Glomerular endothelial cell (primary cell): Measurements from ENCODE around the gene HMCES. TPM values are rescaled to one million over a fixed set of nuclear protein-coding genes. Genes with fewer than 3 reads are reported as not detected.

Experiments used
- DNase-seq: peaks from one replicate; pipeline ENCODE4 v3.0.0-alpha.2; 2011; ENCODE audit warnings: low read depth, low spot score; ENCODE audit errors: extremely low read depth
- total RNA-seq: library from RNA; depleted of rRNA; stranded (reverse); fragments of >200 nt; gene quantifications from 2 replicates; pipeline ENCODE4 v1.2.3, GENCODE V29; 2015

The HMCES gene
- 19.9 and 30.0 TPM in 2 replicates for total RNA-seq

DNA sequence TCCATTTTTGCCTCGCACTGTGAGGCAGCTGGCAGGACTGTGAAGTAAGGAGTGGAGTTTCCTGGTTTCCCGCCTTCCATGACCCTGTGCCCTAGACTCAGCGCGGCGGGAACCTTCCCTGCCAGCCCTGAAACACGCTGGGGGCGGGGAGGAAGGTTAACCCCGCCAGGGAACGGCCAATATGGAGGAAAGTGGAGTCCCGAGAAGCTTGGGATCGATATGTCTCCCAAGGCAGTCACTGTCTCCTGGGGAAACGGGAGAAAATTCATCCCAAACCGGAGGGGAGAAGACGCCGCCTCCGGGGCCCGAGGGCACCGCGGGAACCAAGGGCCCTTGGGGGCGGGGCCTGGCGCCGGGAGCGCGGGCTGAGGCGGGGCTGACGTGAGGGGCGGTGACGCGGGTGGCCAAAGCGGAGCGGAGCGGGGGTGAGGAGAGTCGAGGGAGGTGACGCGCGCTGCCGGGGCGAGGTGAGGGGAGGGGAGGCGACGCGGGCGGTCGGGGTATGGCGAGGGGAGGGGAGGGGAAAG is at the start of gene HMCES:
TSS of gene HMCES (plus strand) at position 432 of the 527 bp plus-strand sequence. CDS start 863 bp downstream, outside the sequence.
- peak; percentile 12 for DNase-seq

DNA sequence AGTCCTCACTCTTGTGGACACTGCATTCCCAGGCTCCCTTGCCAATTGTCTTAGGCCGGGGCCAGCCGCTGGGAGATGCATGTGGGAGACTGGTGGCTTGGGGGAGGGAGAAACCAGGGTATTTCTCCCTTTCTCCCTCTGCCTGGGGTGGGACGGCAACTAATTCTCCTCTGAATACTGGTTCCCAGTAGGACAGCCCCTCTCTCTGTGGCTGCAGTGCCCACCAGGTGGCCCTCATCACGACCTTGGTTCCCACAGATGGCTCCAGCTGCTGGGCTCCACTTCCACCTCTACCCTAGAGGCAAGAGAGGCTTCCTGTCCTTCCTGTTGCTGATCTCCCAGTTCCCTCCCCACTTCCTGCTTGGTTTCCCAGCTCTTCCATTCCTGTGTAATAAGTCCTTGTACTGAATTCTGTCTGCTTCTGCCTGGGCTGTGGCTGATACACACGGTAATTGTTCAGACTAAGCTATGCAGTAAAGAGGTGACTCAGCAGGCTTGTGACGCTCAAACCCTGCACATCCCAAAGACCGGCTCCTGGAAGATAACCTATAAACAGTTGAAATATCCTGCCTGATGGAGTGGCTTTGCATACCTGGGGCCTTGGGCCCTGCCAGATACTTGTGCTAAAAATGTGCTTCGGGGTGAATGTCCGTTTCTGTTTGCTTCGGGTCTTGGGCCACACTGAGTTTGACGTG is 49.6 kb upstream of the HMCES start:
- DNase-seq, result peak; percentile 12

DNA sequence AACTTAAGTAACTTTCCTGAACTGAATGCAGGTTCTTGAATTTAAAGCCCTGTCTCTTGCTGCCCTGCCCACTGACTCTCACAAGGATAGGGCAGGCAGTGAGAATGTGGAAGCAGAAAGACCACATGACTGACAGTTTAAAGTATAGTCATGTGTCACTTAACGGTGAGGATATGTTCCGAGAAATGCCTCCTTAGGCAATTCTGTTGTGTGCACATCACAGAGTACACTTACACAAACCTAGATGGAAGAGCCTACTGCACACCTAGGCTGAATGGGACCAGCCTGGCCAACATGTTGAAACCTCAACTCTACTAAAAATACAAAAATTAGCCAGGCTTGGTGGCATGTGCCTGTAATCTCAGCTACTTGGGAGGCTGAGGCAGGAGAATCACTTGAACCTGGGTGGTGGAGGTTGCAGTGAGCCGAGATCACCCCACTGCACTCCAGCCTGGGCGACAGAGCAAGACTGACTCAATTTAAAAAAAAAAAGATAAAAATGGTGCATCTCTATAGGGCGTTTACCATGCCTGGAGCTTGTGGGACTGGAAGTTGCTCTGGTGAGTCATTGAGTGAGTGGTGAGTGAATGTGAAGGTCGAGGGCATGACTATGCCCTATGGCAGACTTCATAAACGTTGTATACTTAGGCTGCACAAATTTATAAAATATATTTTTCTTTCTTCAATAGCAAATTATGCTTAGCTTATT is 48.2 kb upstream of the HMCES start:
- DNase-seq, result peak; percentile 29

GRCh38 chr3:129231331-129232119 is 47.1 kb upstream of the HMCES start:
- no peak for DNase-seq

DNA sequence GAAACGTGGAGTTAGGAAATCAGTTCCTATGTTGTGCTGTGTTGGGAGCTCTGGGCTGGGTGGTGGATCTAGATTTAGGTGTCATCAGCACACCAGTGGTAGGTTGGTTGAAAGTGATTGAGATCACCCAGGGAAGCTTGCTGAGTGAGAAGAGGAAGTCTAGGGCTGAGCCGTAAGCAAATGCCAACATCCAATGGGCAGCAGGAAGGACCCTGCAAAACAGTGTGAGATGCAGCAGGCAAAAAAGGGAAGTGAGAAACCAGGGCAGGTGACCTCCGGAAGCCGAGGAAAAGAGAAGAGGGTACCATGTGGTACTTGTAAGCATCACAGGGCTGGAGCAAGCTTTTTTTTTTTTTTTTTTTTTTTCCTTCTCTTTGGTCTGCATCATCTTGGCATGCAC is 45.1 kb upstream of the HMCES start:
- DNase-seq, result no peak

DNA sequence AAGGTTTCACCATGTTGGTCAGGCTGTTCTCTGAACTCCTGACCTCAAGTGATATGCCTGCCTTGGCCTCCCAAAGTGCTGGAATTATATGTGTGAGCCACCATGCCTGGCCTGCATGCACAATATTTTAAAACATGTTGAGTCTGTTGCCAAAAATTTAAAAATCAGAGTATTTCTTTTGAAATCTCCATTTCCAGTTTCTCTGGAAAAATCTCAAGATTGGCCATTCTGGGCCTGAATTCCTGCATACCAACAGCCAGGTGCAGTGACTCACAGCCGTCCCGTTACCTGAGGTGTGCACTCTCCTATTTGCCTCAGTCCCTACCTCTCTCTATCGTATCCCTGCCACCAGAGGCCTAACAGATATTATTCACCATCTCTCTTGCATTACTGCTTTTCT is 44.2 kb upstream of the HMCES start:
- DNase-seq, result no peak

DNA sequence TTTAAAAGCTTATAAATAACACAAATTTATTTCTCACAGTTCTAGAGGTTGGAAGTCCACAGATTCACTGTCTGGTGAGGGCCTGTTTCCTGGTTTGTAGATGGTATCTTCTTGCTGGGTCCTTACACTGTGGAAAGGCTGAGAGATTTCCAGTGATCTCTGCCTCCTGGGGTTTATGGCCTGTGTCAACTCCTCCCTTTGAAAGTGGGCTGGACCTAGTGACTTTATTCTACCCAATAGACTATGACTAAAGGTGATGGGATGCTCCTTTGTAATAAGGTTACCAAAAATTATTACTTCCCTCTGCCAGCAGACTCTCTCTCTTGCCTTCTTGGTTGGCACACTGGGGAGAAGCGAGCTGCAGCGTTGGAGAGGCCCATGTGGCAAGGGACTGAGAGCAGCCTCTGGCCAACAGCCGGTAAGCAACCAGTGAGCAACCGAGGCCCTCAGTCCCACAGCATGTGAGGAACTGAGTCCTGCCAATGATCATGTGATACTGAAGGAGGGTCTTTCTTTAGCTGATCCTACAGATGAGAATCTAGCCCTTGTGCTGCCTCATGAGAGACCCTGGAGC is 43.2 kb upstream of the HMCES start:
- no peak for DNase-seq

DNA sequence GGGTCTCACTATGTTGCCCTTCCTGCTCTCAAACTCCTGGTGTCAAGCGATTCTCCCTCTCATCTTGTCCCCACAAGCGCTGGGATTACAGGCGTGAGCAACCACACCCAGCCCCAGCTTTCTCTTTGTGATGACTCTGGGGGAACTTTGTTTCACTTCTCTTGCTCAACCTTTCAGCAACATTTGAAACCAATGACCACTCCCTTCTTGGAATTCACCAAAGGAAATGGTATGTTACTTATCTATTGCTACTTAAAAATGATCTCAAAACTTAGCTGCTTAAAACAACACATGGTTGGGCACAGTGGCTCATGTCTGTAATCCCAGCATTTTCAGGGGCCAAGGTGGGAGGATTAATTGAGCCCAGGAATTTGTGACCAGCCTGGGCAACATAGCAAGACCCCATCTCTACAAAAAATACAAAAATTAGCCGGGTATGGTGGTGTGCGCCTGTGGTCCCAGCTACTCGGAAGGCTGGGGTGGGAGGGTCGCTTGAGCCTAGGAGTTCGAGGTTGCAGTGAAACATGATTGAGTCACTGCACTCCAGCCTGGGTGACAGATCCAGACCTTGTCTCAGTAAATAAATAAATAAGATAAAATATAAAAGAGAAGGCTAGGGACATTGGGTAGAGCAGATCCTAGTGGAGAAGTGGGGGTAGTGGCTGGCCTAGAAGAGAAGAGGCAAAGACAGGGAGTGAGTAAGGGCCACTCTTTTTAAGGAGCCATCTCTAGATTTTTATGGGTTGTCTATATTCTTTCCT is 39.5 kb upstream of the HMCES start:
- DNase-seq, result no peak

GRCh38 chr3:129239991-129240390 is 38.7 kb upstream of the HMCES start:
- no peak for DNase-seq

DNA sequence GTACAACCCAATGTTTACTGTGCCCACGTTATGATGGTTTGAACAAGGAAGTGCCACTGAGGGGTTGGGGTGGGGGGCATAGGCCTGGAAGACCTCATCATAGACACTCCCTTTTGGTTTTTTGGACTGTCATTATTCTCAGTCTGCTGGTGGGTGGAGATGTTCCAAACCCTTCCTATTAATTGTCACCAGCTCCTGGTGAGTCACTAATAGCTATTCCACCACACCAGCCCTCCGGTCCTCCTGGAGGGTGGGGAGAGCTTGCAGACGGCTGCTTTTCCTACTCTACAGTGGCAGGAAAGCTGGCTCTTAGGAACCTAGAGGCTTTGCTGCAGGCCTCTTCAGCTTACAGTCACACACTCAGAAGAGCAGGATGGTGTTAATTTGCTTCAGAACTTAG is 38.2 kb upstream of the HMCES start:
- DNase-seq, result no peak

DNA sequence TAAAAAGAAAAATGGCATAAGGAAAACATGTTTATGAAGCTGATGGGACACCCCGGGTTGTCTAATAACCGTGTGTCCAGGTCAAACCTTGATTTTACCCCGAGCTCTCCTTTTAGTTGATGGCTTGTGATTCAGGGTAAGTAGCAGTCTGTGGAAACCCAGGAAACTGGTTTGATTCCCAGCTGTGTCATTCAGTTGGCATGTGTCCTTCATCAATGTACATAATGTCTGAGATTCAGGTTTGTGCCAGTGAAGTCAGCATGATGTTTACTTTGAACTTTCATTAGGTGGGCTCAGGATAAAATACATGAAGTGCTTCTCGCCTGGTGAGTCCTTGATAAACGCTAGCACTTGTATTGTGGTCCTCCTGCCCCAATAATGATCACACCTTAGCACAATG is 33.5 kb upstream of the HMCES start:
- DNase-seq, result no peak

DNA sequence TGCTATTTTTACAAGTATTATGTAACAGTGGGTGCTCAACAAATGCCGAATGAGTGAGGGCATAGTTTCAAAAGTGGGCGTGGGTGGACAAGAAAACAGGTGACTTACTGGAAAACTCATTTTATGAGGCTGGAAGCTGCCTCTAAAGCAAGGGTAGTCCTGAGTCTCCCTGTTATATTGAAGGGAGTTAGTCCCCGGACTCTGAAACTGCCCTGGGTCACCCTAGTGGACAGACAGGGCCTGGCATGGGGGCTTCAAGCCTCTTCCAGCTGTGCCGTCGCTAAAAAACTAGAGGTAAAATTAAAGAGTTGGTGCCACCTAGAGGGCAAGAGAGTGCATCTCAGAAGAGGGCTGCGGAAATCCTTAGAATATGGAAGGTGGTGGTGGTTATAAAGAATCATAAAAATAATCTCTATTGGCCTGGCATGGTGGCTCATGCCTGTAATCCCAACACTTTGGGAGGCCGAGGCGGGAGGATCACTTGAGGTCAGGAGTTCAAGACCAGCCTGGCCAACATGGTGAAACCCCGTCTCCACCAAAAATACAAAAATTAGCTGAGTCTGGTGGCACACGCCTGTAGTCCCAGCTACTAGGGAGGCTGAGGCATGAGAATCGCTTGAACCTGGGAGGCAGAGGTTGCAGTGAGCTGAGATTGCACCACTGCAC is 32.9 kb upstream of the HMCES start:
- peak; percentile 63 for DNase-seq

GRCh38 chr3:129246636-129247035 is 32.0 kb upstream of the HMCES start:
- DNase-seq, result no peak

DNA sequence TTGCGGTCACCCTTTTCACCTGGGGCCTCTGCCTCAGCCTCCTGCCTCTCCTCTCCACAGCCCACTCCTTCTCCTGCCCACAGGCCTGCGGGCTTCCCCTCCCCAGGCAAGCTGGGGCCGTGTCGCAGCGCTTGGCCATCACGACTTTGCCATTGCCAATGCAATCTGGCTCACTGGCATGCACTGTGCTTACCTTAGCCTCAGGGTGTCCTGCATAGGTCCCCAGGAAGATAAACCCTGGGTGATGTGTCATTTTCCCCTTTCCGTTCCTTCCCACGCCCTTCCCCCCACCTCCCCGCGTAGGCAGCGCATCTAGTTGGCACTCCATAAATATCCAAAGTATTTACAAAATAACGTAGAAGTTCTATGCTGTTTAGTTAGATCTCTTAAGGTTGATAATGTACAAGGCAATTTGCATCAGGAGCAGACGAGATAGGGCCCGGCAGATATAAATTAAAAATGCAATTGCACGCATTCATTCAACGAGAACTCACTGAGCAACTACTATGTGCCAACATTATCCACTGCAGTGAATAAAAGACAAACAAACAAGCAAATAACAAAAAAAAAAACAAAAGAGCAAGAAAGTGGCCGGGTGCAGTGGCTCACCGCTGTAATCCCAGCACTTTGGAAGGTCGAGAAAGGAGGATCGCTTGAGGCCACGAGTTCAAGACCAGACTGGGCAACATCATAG is 30.2 kb upstream of the HMCES start:
- no peak for DNase-seq

DNA sequence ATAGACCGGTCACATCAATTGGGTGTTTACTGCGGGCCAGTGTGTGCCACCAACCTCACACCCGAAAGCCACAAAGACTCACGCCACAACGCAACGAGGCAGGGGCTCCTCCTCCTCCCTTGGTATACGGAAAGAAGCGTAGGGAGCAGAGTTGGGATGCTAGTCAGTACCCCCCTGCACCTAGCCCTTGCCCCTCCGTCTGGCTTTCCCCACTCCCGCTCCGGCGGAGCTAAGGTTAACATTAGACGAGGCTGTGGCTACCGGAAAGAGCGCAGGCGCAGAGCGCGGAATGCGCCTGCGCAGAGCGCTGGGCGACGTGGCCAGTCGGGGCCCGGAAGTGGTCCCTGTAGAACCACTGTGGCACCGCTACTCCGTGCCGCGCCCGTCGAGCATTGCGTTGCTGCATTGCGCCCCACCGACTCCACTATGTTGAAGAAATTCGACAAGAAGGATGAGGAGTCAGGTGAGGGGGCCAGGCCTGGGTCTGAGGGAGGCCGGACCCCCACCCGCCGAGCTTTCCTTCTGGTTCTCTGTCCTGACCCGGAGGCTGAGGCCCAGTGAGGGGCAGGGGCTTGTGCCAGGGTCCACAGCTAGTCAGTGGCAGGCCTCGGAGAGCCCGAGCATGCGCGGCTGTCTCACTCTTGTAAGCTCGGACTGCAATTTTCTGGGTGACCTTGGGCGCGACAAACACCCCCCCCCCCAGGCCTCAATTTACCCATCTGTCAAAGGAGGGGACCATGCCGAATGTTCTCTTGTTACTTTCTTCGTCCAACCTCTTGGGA is 29.2 kb upstream of the HMCES start, which contains the start of gene COPG1:
TSS of gene COPG1 (plus strand) at position 323 of the 782 bp plus-strand sequence. CDS start at position 427, 104 bp downstream.
- DNase-seq, result peak; percentile 56

DNA sequence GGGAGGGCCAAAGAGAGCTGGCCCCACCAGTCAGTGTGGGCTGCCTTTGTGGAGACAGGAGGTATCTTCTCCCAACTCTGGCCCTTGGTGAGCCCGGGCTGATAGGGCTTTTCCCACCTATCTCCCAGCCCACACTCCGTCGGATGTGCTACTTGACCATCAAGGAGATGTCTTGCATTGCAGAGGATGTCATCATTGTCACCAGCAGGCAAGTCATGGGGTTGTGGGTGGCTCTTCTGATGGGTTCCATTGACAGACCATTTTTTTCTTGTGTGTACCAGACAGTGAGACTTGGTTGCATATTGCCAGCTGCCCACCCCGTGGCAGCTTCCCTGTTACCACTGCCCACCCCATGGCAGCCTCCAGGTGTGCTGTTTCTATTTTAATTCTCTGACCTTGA is 25.9 kb upstream of the HMCES start:
- no peak for DNase-seq

DNA sequence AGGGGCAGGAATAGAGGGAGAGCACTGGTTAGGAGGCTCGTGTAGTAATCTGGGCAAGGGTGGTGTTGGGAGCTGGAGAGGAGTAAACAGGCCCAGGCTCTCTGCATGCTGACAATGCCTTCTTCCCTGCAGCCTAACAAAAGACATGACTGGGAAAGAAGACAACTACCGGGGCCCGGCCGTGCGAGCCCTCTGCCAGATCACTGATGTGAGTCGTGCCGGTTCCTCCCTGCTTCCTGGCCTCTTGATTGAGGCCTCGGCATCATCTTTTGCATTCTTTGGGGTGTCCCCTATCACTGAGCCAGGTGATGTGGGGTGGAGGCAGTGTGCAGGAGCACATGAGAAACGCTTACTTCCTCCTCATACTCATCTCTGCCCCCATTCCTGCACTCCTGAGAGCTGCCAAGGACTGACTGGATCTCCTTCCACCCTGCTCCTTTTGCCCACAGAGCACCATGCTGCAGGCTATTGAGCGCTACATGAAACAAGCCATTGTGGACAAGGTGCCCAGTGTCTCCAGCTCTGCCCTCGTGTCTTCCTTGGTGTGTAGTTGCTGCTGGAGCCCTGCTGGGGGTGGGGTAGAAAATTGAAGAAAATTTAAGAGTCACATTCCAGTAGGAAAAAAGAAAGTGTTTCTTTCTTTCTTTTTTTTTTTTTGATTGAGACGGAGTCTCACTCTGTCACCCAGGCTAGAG is 24.0 kb upstream of the HMCES start:
- DNase-seq, result no peak

GRCh38 chr3:129256270-129256669 is 22.4 kb upstream of the HMCES start:
- DNase-seq, result no peak
